Activated CD8-positive, alpha-beta T cell treated with anti-CD3 and anti-CD28 coated beads for 36 hours (primary cell): Measurements from ENCODE around the gene ELOVL4. TPM values are rescaled to one million over a fixed set of nuclear protein-coding genes. Genes with fewer than 3 reads are reported as not detected.

Experiments used
- ATAC-seq: fragments of 200-7000 bp; cut with Tn5 transposase; one replicate; pipeline ENCODE4 v1.10.0; 2021; ENCODE audit warnings: mild to moderate bottlenecking, moderate library complexity
- CTCF ChIA-PET: fragments of 350-600 bp; sonication (Branson Sonifier 250); formaldehyde crosslinking; loops from one replicate; lab custom pipeline; 2021; ENCODE audit warnings: antibody characterized with exemption; lab: Charles Lee
- POLR2A ChIA-PET: fragments of 350-600 bp; sonication (Branson Sonifier 250); formaldehyde crosslinking; loops from one replicate; lab custom pipeline; 2021; ENCODE audit warnings: antibody characterized with exemption; lab: Charles Lee
- DNase-seq: peaks from one replicate; pipeline ENCODE4 v3.0.0-alpha.2; 2020
- H3K27ac Mint-ChIP-seq: one replicate; pipeline ENCODE4 v1.8.0; 2021; ENCODE audit warnings: mild to moderate bottlenecking, mixed read lengths
- H3K27me3 Mint-ChIP-seq: one replicate; pipeline ENCODE4 v1.8.0; 2021; ENCODE audit warnings: mixed read lengths
- H3K36me3 Mint-ChIP-seq: one replicate; pipeline ENCODE4 v1.8.0; 2021; ENCODE audit warnings: low read depth, mixed read lengths
- H3K4me1 Mint-ChIP-seq: one replicate; pipeline ENCODE4 v1.8.0; 2021; ENCODE audit warnings: low read depth, mixed read lengths
- H3K4me3 Mint-ChIP-seq: one replicate; pipeline ENCODE4 v1.8.0; 2021; ENCODE audit warnings: mild to moderate bottlenecking, moderate library complexity, mixed read lengths
- H3K9me3 Mint-ChIP-seq: one replicate; pipeline ENCODE4 v1.8.0; 2021; ENCODE audit warnings: mixed read lengths
- intact Hi-C: fragments of 100-400 bp; cut with micrococcal nuclease; formaldehyde crosslinking; loops from one replicate; pipeline ENCODE4 v1.10.0; 2022
- total RNA-seq, 2 experiments: library from RNA; stranded (reverse); gene quantifications; one replicate each; pipeline ENCODE4 v1.2.3, GENCODE V29; 2021
- TF ChIP-seq, protein P1 (sequence below): fragments of 200-600 bp; IDR thresholded peaks from one replicate; pipeline ENCODE4 v1.8.0; 2022; ENCODE audit warnings: antibody characterized with exemption, mild to moderate bottlenecking

ELOVL4 gene
- total RNA-seq, 2 experiments from 2014 or later: 1.4 to 1.7 TPM

GRCh38 chr6:79909517-79909916 lies 37.8 kb downstream of the ELOVL4 start:
- DNase-seq (no peak), ATAC-seq (no peak)
- ChIA-PET POLR2A (interaction anchor here (0.7 kb wide), 1 partner anchor 11 kb away, joined by 3 read pairs; no protein-coding TSS in a partner anchor), CTCF (interaction anchor here (1.2 to 2.0 kb wide), 2 partner anchors 39 to 40 kb away, joined by 3 to 9 read pairs; no protein-coding TSS in a partner anchor)
- Mint-ChIP-seq H3K4me3 (no peak overlapping the region), H3K27ac (no peak overlapping the region), H3K36me3 (no peaks in the 10 kb centered on the region), H3K9me3 (no peaks in the 10 kb centered on the region), H3K4me1 (peaks cover 8% of the 10 kb centered on the region), H3K27me3 (peaks cover 2% of the 10 kb centered on the region)
- intact Hi-C loops: no loop called here
- TF ChIP-seq, protein P1, sequence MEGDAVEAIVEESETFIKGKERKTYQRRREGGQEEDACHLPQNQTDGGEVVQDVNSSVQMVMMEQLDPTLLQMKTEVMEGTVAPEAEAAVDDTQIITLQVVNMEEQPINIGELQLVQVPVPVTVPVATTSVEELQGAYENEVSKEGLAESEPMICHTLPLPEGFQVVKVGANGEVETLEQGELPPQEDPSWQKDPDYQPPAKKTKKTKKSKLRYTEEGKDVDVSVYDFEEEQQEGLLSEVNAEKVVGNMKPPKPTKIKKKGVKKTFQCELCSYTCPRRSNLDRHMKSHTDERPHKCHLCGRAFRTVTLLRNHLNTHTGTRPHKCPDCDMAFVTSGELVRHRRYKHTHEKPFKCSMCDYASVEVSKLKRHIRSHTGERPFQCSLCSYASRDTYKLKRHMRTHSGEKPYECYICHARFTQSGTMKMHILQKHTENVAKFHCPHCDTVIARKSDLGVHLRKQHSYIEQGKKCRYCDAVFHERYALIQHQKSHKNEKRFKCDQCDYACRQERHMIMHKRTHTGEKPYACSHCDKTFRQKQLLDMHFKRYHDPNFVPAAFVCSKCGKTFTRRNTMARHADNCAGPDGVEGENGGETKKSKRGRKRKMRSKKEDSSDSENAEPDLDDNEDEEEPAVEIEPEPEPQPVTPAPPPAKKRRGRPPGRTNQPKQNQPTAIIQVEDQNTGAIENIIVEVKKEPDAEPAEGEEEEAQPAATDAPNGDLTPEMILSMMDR: no peak

- ATAC-seq (no peak), DNase-seq (no peak)
- Mint-ChIP-seq H3K4me3 (no peak overlapping the region), H3K27ac (no peak overlapping the region), H3K36me3 (no peaks in the 10 kb centered on the region), H3K27me3 (peaks cover 2% of the 10 kb centered on the region), H3K9me3 (no peaks in the 10 kb centered on the region), H3K4me1 (no peaks in the 10 kb centered on the region)
- POLR2A ChIA-PET: no interaction called here
- intact Hi-C loops: no loop called here
- TF ChIP-seq, protein P1: no peak
- CTCF ChIA-PET: interaction anchor here (0.6 to 1.6 kb wide), 2 partner anchors 12 to 87 kb away, joined by 3 to 4 read pairs; no protein-coding TSS in a partner anchor
These were observed 45.3 kb downstream of the ELOVL4 start for GRCh38 chr6:79902046-79902445.

DNA sequence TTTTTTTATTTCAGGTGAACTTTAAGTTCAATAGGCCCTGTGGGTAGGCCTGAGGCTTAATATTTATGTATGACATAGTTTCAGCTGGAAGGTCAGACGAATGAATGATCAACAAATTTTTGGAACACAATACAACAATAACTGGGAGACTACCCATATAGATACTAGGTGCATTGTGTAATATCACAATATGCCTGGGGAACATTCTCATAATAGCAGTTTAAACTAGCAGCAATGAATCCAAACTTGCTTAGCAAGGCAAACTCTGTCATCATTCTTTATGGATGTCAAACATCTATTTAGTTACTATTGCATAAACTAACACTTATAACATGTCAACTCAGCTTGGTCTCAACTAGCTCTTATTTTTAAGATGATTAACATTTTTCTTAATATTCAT lies 49.3 kb downstream of the ELOVL4 start:
- intact Hi-C loops: no loop called here
- no peak for DNase-seq
- ChIA-PET CTCF (interaction anchor here (0.9 to 1.8 kb wide), 4 partner anchors 28 to 316 kb away, joined by 3 to 8 read pairs (median 3); no protein-coding TSS in a partner anchor), POLR2A (no interaction called here)
- peaks cover 2% of the 10 kb centered on the region for H3K27me3 Mint-ChIP-seq
- no peaks in the 10 kb centered on the region for H3K4me1 Mint-ChIP-seq
- ATAC-seq: no peak
- H3K9me3 Mint-ChIP-seq: peaks cover 2% of the 10 kb centered on the region
- no peak overlapping the region for H3K4me3 Mint-ChIP-seq
- TF ChIP-seq, protein P1: no peak
- H3K36me3 Mint-ChIP-seq: no peaks in the 10 kb centered on the region
- no peak overlapping the region for H3K27ac Mint-ChIP-seq

- no peak overlapping the region for H3K27ac Mint-ChIP-seq
- peaks cover 4% of the 10 kb centered on the region for H3K9me3 Mint-ChIP-seq
- peaks cover 2% of the 10 kb centered on the region for H3K27me3 Mint-ChIP-seq
- intact Hi-C loops: no loop called here
- H3K36me3 Mint-ChIP-seq: no peaks in the 10 kb centered on the region
- ChIA-PET CTCF (no interaction called here), POLR2A (no interaction called here)
- no peaks in the 10 kb centered on the region for H3K4me1 Mint-ChIP-seq
- no peak for ATAC-seq
- H3K4me3 Mint-ChIP-seq: no peak overlapping the region
- no peak for DNase-seq
- TF ChIP-seq, protein P1: no peak
These were observed 51.3 kb downstream of the ELOVL4 start for GRCh38 chr6:79896075-79896449.

DNA sequence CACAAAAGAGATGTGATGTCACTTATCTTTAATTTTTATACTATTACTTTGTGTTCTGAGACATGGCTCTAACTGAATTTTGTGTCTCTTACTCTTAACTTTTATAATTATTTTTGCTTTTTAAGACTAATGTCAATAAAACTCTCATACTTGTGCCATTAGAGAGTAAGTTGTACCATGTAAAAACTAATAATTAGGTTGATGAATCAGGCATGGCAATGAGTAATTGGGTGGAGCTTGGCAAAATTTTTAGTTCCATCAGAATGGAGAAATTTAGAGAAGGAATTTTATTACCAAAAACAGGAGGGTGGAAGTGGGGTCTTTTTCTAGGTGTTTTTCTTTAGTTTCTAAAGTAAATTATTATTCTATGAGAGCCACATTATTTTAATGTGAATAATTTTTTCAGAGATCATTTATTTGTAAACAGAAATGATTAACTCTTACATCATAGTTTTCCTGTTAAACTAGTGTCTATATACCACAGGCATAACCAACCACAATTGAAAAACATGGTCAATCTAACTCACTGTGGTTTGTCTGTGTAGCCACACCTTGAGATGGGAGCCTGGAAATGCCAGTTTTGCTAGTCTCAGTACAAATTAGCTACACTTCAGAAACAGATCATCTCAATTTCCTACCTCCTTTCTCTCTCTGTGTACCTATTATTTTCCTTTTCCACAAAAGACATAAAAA lies 51.8 kb downstream of the ELOVL4 start:
- intact Hi-C loops: no loop called here
- no peak for DNase-seq
- POLR2A ChIA-PET: no interaction called here
- no peak for ATAC-seq
- no peak overlapping the region for H3K4me3 Mint-ChIP-seq
- H3K27ac Mint-ChIP-seq: no peak overlapping the region
- H3K27me3 Mint-ChIP-seq: peaks cover 2% of the 10 kb centered on the region
- no peaks in the 10 kb centered on the region for H3K36me3 Mint-ChIP-seq
- TF ChIP-seq, protein P1: no peak
- no peaks in the 10 kb centered on the region for H3K4me1 Mint-ChIP-seq
- H3K9me3 Mint-ChIP-seq: peaks cover 7% of the 10 kb centered on the region
- CTCF ChIA-PET: no interaction called here
